Measurements from ENCODE around the gene PIGC.
"Not testable (repeated sequence)": the region's sequence is repeated elsewhere in the genome, so short reads cannot be mapped to it uniquely, and the experiment has no call there.

The PIGC gene

DNA sequence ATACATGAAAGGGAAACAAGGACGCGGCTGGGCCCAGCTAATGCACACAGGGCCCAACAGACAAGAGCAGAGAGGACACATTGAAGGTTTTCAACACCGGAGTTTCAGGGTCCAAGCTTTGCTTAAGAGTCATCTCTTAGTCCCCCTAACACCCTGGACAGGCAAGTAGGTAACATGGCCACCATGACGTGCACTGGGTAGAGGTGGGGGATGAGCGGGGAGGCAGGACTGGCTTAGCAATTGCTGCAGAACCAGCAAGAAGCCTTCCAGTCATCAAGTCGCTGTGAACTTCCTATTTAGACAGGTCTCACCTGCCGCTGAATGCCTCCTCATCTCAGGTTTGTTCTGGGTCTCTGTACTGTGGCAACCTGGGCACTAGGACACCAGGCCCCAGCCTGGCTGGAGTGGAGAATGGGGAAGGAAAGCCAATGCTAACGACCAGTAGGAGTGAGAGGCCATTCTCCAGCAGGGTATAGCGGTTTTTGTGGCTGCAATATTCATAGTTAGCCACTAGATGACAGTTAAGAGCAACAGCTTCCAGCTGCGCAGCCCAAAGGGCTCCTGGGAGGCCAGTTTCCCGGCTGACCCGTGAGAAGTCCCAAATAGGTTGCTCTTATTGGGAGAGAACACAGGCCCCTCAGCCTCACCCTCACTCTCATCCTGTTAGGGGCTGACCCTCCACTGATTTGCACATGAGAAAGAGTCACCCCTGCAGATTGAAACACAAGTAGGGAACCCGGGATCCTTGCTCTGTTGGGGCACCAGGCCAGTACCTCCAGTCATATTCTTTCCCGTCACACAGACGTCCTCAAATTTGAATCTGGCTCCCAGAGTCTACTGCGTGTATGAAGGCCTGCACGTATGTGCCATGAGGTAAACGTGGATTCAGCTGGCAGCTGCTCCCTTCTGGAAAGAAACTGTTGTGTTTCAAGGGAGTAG lies 6.0 kb upstream of the PIGC start:
- peak overlapping the region; percentile 59 for H3K4me2 ChIP-seq (ENCODE audit: low read length)
- no peaks in the 10 kb centered on the region for H3K27me3 ChIP-seq (ENCODE audit: control insufficient read depth, insufficient read depth, low read length)
- H3K4me1 ChIP-seq (ENCODE audit: control insufficient read depth, insufficient read depth, low read length): peaks cover 17% of the 10 kb centered on the region
- no peak overlapping the region for H3K4me3 ChIP-seq (ENCODE audit: low read length)
- no peaks in the 10 kb centered on the region for H3K36me3 ChIP-seq (ENCODE audit: insufficient read depth, low read length)
- H3K9me3 ChIP-seq (replicated peaks; ENCODE audit: low read length): no peaks in the 10 kb centered on the region
- H3K9ac ChIP-seq (ENCODE audit: low read depth, low read length): no peak overlapping the region

DNA sequence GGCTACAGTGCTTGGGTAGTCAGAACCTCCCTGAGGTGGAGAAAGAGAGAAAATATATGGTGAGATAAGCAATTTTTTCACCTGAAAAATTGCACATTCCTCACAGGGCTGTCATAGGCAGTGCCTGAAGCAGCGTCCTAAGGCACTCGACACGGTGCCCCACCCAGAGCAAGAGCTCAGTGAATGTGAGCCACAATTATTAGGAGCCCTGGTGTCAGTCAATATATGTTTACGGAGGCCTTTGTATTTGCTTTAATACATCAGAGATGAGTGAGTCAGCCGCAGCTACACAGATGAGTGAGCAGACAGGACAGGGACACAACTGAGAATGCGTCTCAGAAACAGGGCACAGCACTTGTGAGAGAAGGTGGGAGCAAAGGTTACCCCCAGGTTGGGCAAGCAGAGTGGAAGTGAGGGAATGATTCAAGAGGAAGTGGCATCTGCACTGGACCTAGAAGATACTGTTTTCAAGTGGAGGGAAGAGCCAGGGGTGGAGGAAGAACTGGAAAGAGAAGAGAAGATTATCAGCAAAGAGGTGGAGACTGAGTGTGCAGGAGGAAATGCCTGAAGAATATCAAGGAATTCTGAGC lies 5.2 kb upstream of the PIGC start:
- Histone ChIP-seq H3K4me3 (ENCODE audit: low read length) (no peak overlapping the region), H3K36me3 (ENCODE audit: insufficient read depth, low read length) (no peaks in the 10 kb centered on the region), H3K9me3 (replicated peaks; ENCODE audit: low read length) (no peaks in the 10 kb centered on the region), H3K27me3 (ENCODE audit: control insufficient read depth, insufficient read depth, low read length) (no peaks in the 10 kb centered on the region), H3K4me2 (ENCODE audit: low read length) (no peak overlapping the region), H3K9ac (ENCODE audit: low read depth, low read length) (no peak overlapping the region), H3K4me1 (ENCODE audit: control insufficient read depth, insufficient read depth, low read length) (peaks cover 20% of the 10 kb centered on the region)

DNA sequence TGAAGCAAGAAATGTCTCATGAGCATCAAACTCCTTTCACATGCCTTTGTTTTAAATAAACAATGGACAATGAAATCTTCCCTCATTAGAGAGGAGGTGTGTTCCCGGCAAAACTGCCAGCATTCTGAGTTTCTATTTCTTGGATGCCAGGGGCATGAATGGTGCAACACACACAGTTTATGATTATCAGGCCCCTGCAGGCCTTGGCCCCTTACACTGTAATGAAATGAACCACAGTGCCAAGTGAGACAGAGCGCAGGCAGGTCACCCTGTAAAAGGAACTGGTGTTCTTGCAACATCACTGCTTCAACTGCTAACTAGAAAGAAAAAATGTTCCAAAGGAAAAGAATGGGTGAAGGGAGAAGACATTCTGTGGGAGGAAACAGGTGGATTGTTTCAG lies 3.8 kb upstream of the PIGC start:
- H3K36me3 ChIP-seq (ENCODE audit: insufficient read depth, low read length): peaks cover under 1% of the 10 kb centered on the region
- H3K4me3 ChIP-seq (ENCODE audit: low read length): no peak overlapping the region
- H3K9me3 ChIP-seq (replicated peaks; ENCODE audit: low read length): no peaks in the 10 kb centered on the region
- no peaks in the 10 kb centered on the region for H3K27me3 ChIP-seq (ENCODE audit: control insufficient read depth, insufficient read depth, low read length)
- H3K4me1 ChIP-seq (ENCODE audit: control insufficient read depth, insufficient read depth, low read length): peaks cover 20% of the 10 kb centered on the region
- no peak overlapping the region for H3K4me2 ChIP-seq (ENCODE audit: low read length)
- no peak overlapping the region for H3K9ac ChIP-seq (ENCODE audit: low read depth, low read length)

DNA sequence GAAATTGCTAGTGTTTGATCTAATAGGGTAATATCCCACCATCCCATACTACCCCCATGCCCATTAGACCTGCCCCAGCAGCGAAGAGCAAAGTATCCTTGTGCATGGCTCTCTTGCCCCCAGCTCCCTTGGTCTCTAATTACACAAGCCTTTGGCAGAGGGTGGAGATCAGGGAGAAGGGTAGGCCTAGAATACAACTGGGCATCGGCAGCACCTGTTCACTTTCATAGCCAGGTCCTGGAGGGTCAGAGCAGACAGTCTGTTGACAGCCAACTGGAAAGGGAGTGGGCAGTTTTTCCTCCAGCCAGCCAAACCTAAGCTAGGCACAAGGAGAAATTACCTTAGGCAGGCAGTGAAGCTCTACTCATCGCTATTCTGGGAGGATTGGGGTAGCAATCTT lies 2.7 kb upstream of the PIGC start:
- Histone ChIP-seq H3K9me3 (replicated peaks; ENCODE audit: low read length) (no peaks in the 10 kb centered on the region), H3K9ac (ENCODE audit: low read depth, low read length) (no peak overlapping the region), H3K4me1 (ENCODE audit: control insufficient read depth, insufficient read depth, low read length) (peaks cover 17% of the 10 kb centered on the region), H3K4me3 (ENCODE audit: low read length) (no peak overlapping the region), H3K36me3 (ENCODE audit: insufficient read depth, low read length) (peaks cover 11% of the 10 kb centered on the region), H3K27me3 (ENCODE audit: control insufficient read depth, insufficient read depth, low read length) (no peaks in the 10 kb centered on the region), H3K4me2 (ENCODE audit: low read length) (no peak overlapping the region)

DNA sequence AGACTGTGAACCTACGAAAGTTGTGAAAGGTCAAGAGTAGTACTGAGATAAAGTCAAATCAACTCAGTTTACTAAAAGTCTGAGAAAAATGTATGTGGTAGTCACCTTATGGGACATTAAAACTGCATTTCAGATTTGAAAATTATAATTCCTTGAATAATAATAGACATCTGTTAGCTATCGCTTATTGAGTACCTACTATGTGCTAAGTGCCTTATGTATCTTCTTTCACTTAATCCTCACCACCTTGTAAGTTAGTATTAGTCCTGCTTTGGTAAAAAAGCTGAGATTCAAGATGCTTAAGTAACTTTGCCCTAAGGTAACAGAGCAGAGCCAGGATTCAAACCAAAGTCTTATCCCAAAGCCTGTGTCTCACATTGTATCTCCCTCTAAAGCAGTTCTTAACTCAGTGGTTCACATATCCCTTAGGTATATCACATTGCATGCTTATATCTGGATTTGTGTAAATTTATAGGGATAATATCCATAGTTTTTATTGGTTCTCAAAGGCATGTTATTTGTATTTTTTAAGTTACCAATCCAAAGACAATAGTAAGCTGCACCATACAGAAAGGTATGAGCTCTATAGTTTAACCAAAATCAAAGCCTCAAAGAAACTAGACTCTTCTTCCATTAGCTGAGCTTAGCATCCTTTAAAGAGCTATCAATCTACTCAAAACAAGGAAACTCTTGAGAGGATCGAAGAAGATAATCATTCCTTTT lies 865 bp downstream of the PIGC start:
- Histone ChIP-seq H3K27me3 (ENCODE audit: control insufficient read depth, insufficient read depth, low read length) (no peaks in the 10 kb centered on the region), H3K4me3 (ENCODE audit: low read length) (peak overlapping the region; percentile 91), H3K9me3 (replicated peaks; ENCODE audit: low read length) (no peaks in the 10 kb centered on the region), H3K9ac (ENCODE audit: low read depth, low read length) (peak overlapping the region; percentile 97), H3K36me3 (ENCODE audit: insufficient read depth, low read length) (peaks cover 15% of the 10 kb centered on the region), H3K4me2 (ENCODE audit: low read length) (peak overlapping the region; percentile 90), H3K4me1 (ENCODE audit: control insufficient read depth, insufficient read depth, low read length) (peaks cover 3% of the 10 kb centered on the region)

DNA sequence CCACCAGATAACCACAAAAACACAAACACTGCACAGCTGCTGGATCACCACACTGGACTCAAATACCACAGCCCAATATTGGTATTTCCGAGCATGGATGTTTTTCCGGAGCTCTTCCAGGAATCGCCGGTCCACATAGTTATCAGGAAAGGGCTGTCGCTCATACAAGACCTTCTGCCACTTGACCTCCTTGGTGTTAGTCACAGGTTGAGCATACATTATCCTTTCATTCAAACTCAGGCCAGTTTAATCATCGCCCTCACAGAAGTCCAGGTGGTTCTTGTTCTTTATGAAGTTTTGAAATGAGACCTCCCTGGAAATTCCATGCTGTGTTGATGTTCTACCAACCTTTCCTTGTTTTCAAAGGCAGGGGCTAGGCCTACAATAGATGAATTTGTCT lies 1.5 kb downstream of the PIGC start:
- H3K4me2 ChIP-seq (ENCODE audit: low read length): peak overlapping the region; percentile 90
- H3K36me3 ChIP-seq (ENCODE audit: insufficient read depth, low read length): peaks cover 15% of the 10 kb centered on the region
- peak overlapping the region; percentile 91 for H3K4me3 ChIP-seq (ENCODE audit: low read length)
- no peaks in the 10 kb centered on the region for H3K9me3 ChIP-seq (replicated peaks; ENCODE audit: low read length)
- H3K27me3 ChIP-seq (ENCODE audit: control insufficient read depth, insufficient read depth, low read length): no peaks in the 10 kb centered on the region
- peak overlapping the region; percentile 97 for H3K9ac ChIP-seq (ENCODE audit: low read depth, low read length)
- H3K4me1 ChIP-seq (ENCODE audit: control insufficient read depth, insufficient read depth, low read length): peaks cover 3% of the 10 kb centered on the region

DNA sequence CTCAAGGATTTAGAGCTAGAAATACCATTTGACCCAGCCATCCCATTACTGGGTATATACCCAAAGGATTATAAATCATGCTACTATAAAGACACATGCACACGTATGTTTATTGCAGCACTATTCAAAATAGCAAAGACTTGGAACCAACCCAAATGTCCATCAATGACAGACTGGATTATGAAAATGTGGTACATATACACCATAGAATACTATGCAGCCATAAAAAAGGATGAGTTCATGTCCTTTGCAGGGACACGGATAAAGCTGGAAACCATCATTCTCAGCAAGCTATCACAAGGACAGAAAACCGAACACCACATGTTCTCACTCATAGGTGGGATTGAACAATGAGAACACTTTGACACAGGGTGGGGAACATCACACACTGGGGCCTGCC lies 6.7 kb downstream of the PIGC start:
- not testable (repeated sequence) for H3K4me3 ChIP-seq (ENCODE audit: low read length); H3K9me3 ChIP-seq (replicated peaks; ENCODE audit: low read length); H3K27me3 ChIP-seq (ENCODE audit: control insufficient read depth, insufficient read depth, low read length); H3K4me1 ChIP-seq (ENCODE audit: control insufficient read depth, insufficient read depth, low read length); H3K9ac ChIP-seq (ENCODE audit: low read depth, low read length); H3K4me2 ChIP-seq (ENCODE audit: low read length); H3K36me3 ChIP-seq (ENCODE audit: insufficient read depth, low read length)

DNA sequence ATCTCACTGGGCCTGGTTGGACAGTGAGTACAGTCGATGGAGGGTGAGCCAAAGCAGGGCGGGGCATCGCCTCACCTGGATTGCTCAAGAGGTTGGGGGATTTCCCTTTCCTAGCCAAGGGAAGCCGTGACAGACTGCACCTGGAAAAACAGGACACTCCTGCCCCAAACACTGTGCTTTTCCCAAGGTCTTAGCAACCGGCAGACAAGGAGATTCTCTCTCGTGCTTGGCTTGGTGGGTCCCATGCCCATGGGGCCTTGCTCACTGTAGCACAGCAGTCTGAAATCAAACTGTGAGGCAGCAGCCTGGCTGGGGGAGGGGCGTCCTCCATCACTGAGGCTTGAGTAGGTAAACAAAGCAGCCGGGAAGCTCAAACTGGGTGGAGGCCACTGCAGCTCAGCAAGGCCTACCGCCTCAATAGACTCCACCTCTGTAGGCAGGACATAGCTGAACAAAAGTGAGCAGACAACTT lies 12.1 kb downstream of the PIGC start:
- H3K4me1 ChIP-seq (ENCODE audit: control insufficient read depth, insufficient read depth, low read length): no peaks in the 10 kb centered on the region
- H3K9me3 ChIP-seq (replicated peaks; ENCODE audit: low read length): no peaks in the 10 kb centered on the region
- no peak overlapping the region for H3K9ac ChIP-seq (ENCODE audit: low read depth, low read length)
- H3K36me3 ChIP-seq (ENCODE audit: insufficient read depth, low read length): no peaks in the 10 kb centered on the region
- H3K4me2 ChIP-seq (ENCODE audit: low read length): no peak overlapping the region
- H3K4me3 ChIP-seq (ENCODE audit: low read length): no peak overlapping the region
- H3K27me3 ChIP-seq (ENCODE audit: control insufficient read depth, insufficient read depth, low read length): no peaks in the 10 kb centered on the region

DNA sequence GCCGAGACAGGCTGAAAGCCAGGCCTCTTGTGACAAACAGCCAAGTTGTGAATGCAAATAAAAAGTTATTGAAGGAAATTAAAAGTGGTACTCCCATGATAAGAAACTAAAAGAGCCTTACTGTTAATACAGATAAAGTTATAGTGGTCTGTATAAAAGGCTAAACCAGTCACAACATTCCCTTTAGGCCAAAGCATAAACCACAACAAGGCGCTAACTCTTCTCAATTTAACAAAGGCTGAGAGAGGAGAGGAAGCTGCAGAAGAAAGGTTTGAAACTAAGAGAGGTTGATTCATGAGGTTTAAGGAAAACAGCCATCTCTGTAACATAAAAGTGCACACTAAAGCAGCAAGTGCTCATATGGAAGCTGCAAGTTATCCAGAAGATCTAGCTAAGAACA lies 12.7 kb downstream of the PIGC start:
- no peaks in the 10 kb centered on the region for H3K36me3 ChIP-seq (ENCODE audit: insufficient read depth, low read length)
- H3K27me3 ChIP-seq (ENCODE audit: control insufficient read depth, insufficient read depth, low read length): no peaks in the 10 kb centered on the region
- H3K4me3 ChIP-seq (ENCODE audit: low read length): no peak overlapping the region
- no peaks in the 10 kb centered on the region for H3K9me3 ChIP-seq (replicated peaks; ENCODE audit: low read length)
- H3K9ac ChIP-seq (ENCODE audit: low read depth, low read length): no peak overlapping the region
- no peak overlapping the region for H3K4me2 ChIP-seq (ENCODE audit: low read length)
- no peaks in the 10 kb centered on the region for H3K4me1 ChIP-seq (ENCODE audit: control insufficient read depth, insufficient read depth, low read length)

DNA sequence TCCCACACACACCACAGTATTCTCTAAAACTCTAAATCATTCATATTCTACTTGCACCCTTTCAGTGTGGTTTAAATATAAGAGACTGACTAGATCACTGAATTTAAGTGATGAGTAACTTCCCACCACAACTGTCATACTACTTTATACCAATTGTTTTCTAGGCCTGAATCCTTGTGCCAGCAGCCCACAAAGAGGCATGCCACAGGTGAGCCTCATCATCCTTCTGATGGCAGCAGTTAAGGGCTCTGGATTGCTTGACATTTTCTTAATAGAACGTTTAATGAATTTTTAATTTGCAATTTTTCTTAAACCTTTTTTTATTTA lies 13.8 kb downstream of the PIGC start:
- no peak overlapping the region for H3K9ac ChIP-seq (ENCODE audit: low read depth, low read length)
- no peaks in the 10 kb centered on the region for H3K4me1 ChIP-seq (ENCODE audit: control insufficient read depth, insufficient read depth, low read length)
- H3K9me3 ChIP-seq (replicated peaks; ENCODE audit: low read length): no peaks in the 10 kb centered on the region
- H3K4me3 ChIP-seq (ENCODE audit: low read length): no peak overlapping the region
- no peak overlapping the region for H3K4me2 ChIP-seq (ENCODE audit: low read length)
- H3K36me3 ChIP-seq (ENCODE audit: insufficient read depth, low read length): no peaks in the 10 kb centered on the region
- H3K27me3 ChIP-seq (ENCODE audit: control insufficient read depth, insufficient read depth, low read length): no peaks in the 10 kb centered on the region

DNA sequence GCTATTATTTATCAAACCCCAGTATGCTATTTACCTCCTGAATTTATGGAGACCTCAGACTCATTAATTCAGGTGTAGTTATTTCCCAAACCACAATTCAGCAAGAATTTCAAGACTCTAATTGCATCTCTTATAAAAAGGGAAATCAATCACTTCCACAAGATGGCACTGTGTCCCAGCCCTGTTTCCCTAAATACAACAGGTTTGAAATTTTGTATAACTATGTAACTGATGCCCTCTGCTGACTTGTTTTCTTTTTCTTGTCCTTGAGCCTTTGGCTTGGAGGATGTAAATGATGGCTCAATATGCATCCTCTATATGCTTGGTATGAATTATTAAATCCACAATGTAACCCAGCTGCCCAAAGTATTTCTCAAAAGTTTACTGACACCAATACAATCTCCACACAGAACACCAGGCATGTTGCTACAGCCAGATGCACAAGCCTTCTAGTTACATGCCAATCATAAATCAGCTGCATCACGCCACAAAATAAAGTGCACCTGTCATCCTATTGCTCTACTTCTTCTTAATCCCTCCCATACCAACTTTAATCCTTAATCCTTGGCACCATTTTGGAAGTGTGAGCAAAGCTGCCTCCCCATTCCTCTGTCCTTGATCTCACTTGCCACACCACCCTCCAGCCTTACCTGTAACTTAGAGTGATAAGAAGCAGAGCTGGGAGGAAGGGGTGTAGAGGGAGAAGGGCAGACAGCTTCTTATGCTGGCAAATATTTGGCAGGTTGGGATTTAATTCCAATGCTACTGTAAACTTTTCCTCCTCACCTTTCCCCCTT lies 14.3 kb downstream of the PIGC start:
- Histone ChIP-seq H3K9me3 (replicated peaks; ENCODE audit: low read length) (no peaks in the 10 kb centered on the region), H3K4me3 (ENCODE audit: low read length) (no peak overlapping the region), H3K9ac (ENCODE audit: low read depth, low read length) (no peak overlapping the region), H3K4me2 (ENCODE audit: low read length) (no peak overlapping the region), H3K4me1 (ENCODE audit: control insufficient read depth, insufficient read depth, low read length) (no peaks in the 10 kb centered on the region), H3K36me3 (ENCODE audit: insufficient read depth, low read length) (no peaks in the 10 kb centered on the region), H3K27me3 (ENCODE audit: control insufficient read depth, insufficient read depth, low read length) (no peaks in the 10 kb centered on the region)

Measured in skeletal muscle satellite cell (primary cell).